GM08714 (cell line): ENCODE results near the gene SLIT3.

Experiments
- H3K4me3 ChIP-seq: fragments of 200-500 bp; sonication (Bioruptor generic); 2 replicates; pipeline ENCODE4 v1.5.1; 2014; ENCODE audit warnings: mild to moderate bottlenecking, low read length, inconsistent platforms
- ZNF274 ChIP-seq: IDR thresholded peaks from 2 replicates; pipeline ENCODE4 v1.6.1; 2012; ENCODE audit warnings: mild to moderate bottlenecking, low read depth, low read length

The SLIT3 gene

DNA sequence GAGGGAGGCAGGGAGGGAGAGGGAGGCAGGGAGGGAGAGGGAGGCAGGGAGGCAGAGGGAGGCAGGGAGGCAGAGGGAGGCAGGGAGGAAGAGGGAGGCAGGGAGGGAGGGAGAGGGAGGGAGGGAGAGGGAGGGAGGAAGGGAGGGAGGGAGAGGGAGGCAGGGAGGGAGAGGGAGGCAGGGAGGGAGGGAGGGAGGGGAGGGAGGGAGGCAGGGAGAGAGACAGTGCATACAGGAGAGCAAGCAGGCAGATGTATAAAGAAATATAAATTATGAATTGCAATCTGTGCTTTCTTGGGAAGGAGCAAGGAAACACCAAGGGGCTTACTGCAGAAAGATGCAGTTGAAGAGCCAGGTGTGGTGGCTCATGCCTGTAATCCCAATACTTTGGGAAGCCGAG, 574.6 kb downstream of the SLIT3 start:
- H3K4me3 ChIP-seq = no peak overlapping the region
- no peak for TF ChIP-seq ZNF274

DNA sequence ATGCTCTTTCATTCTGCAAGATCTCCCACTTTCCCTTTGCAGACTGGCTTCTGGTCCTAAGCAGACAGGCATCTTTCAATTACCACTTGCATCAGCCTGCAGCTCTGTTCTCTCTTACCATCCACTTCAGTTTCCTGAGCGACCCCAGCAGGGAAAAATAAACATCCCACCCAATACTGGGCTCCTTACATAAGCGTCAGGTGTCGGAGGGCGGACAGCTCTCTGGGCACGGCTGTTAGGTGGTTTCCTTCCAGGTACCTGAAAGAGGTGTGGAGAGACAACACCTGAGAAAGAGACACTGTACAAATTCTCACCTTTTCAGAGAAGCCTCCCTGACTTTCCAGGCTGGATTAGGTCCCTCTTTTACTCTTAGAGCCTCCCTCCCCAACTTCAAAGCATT, 576.7 kb downstream of the SLIT3 start:
- TF ChIP-seq ZNF274 = no peak
- H3K4me3 ChIP-seq = no peak overlapping the region

DNA sequence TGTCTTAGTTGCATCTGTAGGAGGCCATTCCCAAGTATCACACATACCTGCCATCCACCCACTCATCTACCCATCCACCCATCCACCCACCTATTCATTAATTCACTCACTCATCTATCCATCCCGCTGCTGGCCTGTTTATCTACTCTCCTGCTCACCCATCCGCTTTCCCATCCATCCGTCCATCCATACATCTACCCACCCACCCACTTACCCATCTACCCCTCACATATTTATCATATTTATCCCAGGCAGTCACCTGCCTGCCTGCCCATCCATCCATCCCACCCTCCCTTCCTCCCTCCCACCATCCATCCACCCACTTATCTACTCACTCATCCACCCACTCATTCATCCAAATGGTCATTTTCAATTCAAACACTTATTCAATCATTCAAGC, 577.9 kb downstream of the SLIT3 start:
- no peak overlapping the region for H3K4me3 ChIP-seq
- TF ChIP-seq ZNF274 = no peak

- TF ChIP-seq ZNF274 = no peak
Measured at GRCh38 chr5:168721966-168722365, 579.0 kb downstream of the SLIT3 start.

GRCh38 chr5:168721002-168721753, 579.8 kb downstream of the SLIT3 start:
- no peak overlapping the region for H3K4me3 ChIP-seq
- no peak for TF ChIP-seq ZNF274

More at GRCh38 chr5:168721966-168722365, 579.0 kb downstream of the SLIT3 start:
- H3K4me3 ChIP-seq = no peak overlapping the region

DNA sequence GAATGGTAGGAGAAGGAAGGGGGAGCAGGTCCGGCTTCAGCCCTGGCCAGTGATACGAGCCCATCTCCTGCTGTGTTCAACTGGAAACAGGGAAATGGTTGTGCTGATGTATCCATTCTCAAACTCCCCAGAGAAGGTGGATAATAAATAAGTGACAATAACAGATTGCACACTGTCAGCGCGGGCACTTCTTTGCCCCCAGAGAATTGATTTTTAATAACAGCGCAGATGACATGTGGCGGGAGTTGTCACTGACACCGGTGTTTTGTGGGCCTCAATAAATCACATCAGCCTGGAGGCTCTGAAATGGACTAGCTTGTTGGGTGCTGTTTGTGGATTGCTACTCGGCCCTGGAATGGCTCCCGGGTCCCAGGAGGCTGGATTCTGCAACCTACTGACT, 580.4 kb downstream of the SLIT3 start:
- no peak for TF ChIP-seq ZNF274
- H3K4me3 ChIP-seq = no peak overlapping the region

DNA sequence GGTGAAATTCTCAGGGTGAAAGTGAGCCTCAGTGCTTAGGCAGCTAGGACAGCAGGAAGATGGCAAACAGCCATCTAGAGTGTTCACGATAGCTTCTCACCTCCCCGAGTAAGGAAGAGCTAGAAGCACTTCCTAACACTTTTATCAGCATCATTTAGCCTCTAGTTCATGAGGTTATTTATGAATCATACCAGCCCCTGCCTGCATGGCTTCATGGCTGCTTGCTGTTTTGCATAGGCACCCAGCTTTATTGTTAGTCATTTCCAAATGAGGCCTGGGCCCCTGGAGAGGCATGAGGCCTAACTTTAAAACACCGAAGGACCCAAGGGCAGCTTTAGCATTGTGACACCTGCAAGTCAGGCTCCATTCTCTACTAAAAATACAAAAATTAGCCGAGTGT, 586.9 kb downstream of the SLIT3 start:
- H3K4me3 ChIP-seq = no peak overlapping the region
- TF ChIP-seq ZNF274 = no peak

DNA sequence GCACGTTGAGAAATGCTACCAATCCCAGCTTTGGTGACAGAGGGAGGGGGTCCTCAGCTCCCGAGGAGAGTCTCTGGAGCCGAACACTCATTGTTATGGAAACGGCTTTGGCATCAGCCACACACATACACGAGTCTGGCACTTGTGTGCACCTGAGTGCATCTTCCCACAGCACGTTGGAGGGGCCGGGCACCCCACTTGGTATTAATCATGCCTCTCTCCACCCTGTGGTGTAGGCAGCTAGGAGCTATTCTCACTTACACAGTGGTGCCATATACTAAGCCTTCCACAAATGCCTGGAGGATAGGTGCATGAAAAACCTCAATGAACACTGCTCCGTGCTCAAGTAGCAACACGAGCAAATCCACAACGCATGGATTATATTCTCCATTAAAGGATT, 587.9 kb downstream of the SLIT3 start:
- no peak for TF ChIP-seq ZNF274
- H3K4me3 ChIP-seq = no peak overlapping the region

DNA sequence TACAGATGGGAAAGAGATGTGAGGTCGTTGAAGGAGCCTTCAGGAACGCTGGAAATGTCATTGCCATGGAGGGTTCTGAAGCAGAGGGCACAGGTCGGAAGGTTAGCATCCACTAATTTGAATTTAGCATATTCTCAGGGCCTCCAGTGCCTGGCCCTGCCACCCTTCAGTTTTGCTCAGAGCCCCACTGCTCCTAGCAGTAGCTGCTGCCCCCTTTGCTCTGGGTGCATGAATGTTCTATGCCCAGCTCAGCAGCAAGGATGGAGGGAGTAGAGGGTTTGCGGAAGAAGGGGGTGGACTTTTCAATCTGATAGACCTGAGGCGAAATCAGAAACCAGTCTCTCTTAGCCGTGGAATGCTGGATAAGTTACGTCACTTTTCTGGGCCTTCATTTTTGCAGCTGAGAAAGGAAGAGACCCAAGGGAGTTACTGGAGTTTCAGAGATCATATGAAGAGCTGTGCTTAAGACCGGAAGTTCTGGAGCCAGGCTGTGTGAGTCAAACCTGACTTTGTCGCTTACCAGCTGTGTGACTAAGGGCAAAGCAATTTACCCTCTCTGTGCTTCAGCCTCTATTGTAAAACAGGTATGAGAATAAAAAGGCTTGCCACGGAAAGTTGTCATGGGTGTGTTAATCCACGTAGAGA, 588.5 kb downstream of the SLIT3 start:
- no peak overlapping the region for H3K4me3 ChIP-seq
- TF ChIP-seq ZNF274 = no peak

DNA sequence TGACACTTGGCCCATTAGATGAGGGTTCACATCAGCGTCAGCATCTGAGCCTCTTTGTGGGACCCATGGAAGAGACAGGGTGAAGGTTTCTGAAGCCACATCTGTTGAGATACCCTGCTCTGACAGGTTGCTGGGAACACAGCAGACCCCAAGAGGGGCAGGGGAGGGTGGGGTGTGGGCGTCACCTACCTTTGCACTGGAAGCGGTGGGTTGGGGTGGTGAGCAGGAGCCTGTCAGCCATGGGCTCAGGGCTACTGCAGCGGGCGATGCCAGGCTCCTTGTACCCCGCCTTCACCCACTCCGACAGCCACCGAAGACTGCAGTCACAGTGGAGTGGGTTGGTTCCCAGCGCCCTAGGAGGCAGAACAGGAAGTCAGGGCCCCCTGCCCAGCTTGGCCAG, 590.2 kb downstream of the SLIT3 start:
- no peak overlapping the region for H3K4me3 ChIP-seq
- TF ChIP-seq ZNF274 = no peak

DNA sequence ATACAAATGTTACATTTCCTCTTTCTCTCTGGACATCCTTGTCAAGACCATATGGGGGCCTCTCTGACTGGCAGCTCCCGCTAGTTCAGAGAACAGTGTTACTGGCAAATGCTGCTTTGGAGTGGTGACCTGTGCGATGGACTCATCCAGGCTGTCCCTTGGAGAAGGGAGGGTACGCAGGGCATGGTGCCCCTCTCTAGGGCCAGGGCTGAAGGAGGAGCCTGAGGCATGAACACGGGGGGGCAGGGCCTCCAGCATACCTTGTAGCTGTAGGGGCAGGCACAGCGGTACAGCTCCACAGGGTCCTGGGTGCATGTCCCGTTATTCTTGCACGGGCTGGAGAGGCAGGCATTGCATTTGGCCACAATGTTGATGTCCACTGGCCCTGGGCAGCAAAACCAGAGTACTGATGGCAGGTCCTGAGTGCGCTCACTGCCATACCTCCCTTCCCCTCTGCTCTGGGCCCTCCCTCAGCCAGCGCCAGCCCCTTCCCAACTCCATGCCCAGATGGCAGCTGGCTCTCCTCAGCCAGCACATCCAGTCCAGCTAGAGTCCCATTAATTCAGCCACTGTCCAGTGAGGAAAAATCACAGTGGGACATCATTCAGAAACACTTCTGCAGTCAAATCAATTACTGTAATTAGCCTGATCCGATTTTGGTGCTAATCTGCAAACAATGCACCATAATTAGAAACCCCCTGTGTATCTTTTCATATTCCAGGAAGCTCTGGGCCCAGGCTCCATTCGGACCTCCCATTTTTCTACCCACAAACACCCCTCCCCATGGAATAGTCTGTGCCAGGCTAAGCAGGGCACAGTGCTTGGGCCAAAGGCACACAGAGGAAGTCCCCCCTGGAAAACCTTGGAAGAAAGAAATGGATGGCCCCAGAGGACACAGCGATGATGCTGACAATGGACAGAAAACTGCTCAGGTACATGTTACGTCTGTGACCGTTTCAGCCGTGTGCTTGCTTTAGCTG, 592.9 kb downstream of the SLIT3 start:
- no peak overlapping the region for H3K4me3 ChIP-seq
- no peak for TF ChIP-seq ZNF274

GRCh38 chr5:168706655-168707069, 594.3 kb downstream of the SLIT3 start:
- H3K4me3 ChIP-seq = no peak overlapping the region
- TF ChIP-seq ZNF274 = no peak

- TF ChIP-seq ZNF274 = no peak
- no peak overlapping the region for H3K4me3 ChIP-seq
Measured at GRCh38 chr5:168705321-168705720, 595.6 kb downstream of the SLIT3 start.

GRCh38 chr5:168702511-168702910, 598.4 kb downstream of the SLIT3 start:
- TF ChIP-seq ZNF274 = no peak
- no peak overlapping the region for H3K4me3 ChIP-seq
